Measurements from ENCODE around the gene TMEM18.
A peak's percentile ranks its signal among the peaks of the same experiment; 100 is the strongest.
"Not testable (repeated sequence)": the region's sequence is repeated elsewhere in the genome, so short reads cannot be mapped to it uniquely, and the experiment has no call there.

TMEM18 gene

GRCh38 chr2:692767-693166, 15.6 kb upstream of the TMEM18 start:
- no peak for DNase-seq

DNA sequence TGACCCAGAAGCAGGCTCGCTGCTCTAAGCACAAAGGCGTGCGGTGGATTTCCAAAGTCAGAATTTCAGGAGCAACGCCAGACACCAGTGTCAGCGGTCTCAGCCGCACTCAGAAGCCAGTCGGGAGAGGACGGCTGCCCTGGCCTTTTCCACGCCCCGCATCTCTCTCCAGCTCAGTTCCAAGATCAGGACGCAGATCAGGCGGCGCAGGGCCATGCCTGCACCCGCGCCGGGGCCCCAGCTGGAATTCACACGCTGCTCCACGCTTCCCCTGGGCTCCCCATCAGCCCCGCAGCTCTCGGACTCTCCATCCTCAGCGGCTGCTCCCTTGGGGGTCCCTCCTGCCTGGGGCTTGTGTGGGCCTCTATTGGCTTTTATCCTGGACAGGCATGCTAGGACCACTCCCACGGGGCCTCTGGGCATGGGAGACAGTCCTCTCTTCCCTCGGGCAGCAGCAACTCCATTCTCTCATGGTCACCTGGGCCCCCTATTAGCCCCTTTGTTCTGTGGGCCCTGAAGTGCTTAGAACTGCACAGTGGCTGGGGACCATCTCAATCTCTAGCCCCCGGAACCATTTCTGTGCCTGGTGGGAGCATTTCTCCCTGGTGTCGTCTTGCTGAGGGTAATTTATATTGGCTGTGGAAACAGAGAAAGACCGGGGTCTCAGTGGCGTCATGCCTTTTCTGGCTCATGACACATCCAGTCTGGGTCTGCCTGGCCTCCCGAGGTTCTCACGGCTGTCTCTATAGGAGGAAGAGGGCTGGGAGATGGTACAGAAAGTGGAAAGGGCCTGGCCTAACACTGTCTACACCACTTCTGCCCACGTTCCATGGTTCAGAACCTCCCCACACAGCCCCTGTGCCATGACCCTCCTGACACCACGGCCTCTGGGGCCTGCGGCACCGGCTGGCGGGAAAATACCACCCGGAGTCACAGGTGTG, 14.9 kb upstream of the TMEM18 start:
- DNase-seq: no peak

- DNase-seq: no peak
Measured at GRCh38 chr2:690799-691198, 13.6 kb upstream of the TMEM18 start.

DNA sequence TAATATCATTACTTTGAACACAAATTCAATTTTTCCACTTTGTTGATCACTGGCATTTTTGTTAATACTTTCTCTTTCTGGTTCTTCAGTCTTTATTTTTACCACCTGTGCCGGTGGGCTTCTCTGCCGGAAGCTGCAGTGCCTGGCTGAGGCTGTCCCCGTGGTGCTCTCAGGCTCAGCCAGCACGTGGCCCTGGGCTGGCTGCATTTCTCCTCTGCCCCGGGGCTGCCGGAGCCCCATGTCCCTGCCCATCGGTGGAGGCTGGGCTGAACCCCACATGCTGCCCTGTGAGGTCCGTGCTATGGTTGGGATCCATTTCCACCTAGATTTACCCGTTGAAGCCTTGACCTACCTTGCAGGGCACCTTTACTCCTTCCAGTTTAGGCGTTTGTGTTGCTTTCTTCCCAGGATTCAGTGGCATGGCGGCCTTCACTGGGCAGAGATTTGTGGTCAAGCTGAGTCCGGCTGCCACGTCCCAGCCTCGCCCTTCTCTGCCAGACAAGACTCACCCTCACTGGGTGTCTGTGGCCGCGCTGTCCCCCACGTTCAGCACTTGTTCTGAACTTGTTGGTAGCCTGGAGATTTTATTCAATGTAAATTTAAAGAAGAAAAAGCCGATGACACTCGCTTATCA, 12.8 kb upstream of the TMEM18 start:
- no peak for DNase-seq

GRCh38 chr2:689237-689636, 12.0 kb upstream of the TMEM18 start:
- no peak for DNase-seq

- no peak for DNase-seq
Measured at GRCh38 chr2:688504-689076, 11.4 kb upstream of the TMEM18 start.

GRCh38 chr2:685421-685820, 8.2 kb upstream of the TMEM18 start:
- DNase-seq: no peak

DNA sequence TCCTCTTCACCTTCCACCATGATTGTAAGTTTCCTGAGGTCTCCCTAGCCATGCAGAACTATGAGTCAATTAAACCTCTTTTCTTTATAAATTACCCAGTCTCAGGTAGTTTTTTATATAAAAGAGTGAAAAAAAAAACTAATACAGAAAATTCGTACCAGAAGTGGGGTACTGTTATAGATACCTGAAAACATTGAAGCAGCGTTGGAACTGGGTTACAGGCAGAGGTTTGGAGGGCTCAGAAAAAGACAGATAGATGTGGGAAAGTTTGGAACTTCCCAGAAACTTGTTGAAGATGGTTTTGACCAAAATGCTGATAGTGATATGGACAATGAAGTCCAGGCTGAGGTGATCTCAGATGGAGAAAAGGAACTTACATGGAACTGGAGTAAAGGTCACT, 7.7 kb upstream of the TMEM18 start:
- DNase-seq: not testable (repeated sequence)

GRCh38 chr2:682226-682625, 5.0 kb upstream of the TMEM18 start:
- DNase-seq: no peak

DNA sequence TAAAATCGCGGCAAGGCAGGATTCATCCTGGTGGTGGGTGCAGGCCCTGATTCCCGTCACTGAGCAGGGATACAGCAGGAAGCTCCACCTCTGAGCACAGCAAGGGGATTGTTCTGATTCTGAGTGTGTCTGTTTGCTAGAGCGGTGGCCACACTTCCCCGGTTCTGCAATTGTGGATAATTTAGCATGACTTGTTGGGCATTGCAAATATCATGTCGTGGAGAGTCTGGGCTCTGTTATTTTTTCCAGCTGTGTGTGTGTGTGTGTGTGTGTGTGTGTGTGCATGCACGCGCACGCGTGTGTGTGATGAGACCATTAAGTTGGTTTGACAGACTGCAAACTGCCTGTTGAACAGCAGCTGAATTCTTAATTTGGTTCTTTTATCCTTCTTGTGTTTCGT, 4.1 kb upstream of the TMEM18 start:
- DNase-seq: no peak

GRCh38 chr2:680496-680895, 3.3 kb upstream of the TMEM18 start:
- no peak for DNase-seq

DNA sequence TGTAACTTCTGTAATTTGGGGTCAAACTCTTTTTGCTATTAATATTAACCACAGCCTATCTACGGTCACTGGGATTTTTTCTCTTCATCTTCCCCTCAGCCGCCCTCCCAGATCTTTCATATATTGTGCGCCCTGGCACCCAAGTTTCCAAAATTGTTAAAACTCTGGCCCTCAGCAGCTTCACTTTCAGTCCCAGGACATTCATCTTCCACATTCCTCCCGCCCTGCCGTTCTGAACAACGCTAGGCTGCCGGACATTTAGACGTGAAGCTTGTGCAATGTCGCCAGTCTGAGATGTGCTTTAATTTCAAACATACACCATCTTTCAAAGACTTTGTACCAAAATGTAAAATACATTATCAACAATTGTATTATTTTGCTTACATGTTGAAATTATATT, 1.8 kb upstream of the TMEM18 start:
- no peak for DNase-seq

DNA sequence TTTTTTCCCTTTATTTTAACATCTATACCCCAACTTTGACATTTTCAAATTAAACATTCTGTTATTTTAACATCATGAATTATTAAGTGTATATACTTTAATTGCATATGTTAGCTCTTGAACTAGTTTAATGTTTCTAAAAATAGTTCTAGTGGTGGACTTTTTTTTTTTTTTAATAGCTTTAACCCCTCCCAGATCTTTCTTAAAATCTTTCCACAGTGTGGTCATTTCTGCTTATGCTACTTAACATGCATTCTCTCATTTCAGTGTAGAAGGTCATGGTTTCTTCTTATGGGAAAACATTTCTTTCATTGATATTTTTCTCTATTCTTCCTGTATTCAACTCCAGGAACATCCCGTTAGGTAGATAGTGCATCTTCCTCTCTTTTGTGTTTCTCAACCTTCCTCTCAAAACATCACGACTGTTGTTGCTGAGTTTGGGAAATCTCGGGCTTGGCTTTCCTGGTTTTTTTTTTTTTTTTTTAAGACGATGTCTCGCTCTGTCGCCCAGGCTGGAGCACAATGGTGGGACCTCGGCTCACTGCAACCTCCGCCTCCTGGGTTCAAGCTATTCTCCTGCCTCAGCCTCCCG, 849 bp upstream of the TMEM18 start:
- peak; percentile 8 for DNase-seq

GRCh38 chr2:676647-677055, 555 bp downstream of the TMEM18 start:
- peak; percentile 98 for DNase-seq

DNA sequence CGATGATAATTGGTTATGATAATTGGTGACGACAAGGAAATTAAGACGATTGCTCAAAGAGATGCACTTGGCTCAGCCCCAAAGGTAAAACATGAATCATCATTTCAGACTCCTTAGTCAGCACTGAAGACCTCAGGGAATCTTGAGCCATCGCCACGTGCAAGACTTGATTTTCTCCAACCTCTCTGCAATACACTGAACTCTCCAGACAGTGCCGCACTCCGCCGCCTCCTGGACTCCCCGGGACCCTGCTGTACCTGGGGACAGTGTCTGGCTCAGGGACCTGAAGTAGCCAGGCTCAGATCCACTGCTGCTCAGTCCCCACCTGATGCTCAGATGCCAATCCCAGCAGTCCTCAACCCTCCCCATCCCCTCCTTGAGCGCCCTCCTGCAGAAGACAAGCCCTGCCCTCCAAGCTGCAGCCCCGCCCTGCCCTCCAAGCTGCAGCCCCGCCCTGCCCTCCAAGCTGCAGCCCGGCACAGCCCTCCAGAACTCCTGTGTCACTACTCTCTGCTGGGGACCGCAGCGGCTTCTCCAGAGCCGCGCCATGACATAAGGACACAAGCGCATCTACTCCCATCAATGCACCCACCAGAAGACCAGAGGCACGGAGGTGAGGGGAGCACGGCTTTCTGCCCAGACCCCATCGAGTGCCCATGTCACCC, 1.1 kb downstream of the TMEM18 start:
- no peak for DNase-seq

DNA sequence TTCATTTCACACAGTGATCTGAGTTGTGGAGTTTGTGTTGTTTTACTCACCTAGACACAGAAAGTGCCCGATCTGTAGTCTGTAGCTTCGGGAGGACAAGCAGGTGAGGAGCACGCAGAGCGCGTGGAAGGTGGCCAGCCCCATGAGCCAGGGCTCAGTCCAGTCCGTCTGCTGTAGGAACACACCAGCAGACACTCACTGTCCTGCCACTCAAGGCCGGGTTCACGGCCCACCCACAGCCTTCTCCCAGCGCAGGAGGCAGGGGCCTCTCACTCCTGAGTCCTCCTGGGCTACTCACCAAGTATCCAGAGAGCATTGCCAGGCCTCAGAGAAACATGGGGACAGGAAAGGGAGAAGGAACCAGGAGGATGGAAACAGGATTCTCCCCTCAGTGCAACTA, 1.7 kb downstream of the TMEM18 start:
- DNase-seq: no peak

DNA sequence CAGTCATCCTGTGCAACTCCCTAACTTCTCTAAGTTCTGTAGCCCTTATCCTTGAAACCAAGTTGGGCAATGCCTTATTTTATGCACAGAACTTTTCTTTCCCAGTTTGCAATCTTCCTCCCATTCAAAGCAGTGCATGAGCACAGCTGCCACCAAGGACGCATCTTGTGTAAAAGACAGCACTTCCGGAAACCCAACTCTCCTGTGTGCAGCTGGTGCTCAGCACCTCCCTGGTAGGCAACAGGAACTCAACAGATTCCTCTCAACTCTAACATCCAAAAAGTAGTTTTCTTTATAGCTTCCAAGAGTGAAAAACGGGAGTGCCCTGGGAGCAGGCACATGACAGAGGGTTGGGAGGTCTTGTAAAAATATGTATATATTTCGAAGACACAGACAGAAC, 2.2 kb downstream of the TMEM18 start:
- no peak for DNase-seq

- no peak for DNase-seq
Measured at GRCh38 chr2:674321-674985, 2.8 kb downstream of the TMEM18 start.

- no peak for DNase-seq
Measured at GRCh38 chr2:673615-674320, 3.4 kb downstream of the TMEM18 start.

GRCh38 chr2:673016-673415, 4.2 kb downstream of the TMEM18 start:
- no peak for DNase-seq

GRCh38 chr2:672606-672905, 4.7 kb downstream of the TMEM18 start:
- no peak for DNase-seq
